TTC549 (cell line): ENCODE measurements around the gene IREB2.
A peak's percentile ranks its signal among the peaks of the same experiment; 100 is the strongest.
"Not testable (repeated sequence)": the region's sequence is repeated elsewhere in the genome, so short reads cannot be mapped to it uniquely, and the experiment has no call there.

Experiments
- FAIRE-seq: peaks from 2 replicates; lab custom pipeline; 2012; peaks lifted over from hg19 to GRCh38; lab: Jason Lieb, UNC

The IREB2 gene

DNA sequence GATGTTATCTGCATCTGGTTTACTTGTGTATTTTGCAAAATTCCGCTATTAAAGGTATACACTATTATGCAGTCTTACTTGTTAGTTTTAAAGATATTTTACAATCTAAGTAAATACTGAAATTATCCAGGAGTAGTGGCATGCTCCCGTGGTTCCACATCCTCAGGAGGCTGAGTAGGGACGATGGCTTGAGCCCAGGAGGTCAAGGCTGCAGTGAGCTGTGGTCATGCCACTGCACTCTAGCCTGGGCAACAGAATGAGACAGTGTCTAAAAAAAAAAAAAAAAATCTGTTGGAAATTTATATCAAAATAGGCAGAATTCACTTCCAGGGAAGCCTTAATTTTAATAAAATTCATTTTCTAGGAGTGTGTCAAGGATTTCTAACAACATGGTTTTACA, 41.6 kb downstream of the IREB2 start:
- no peak for FAIRE-seq

- no peak for FAIRE-seq
Measured at GRCh38 chr15:78481917-78482316, 43.9 kb downstream of the IREB2 start.

GRCh38 chr15:78492872-78493271, 54.9 kb downstream of the IREB2 start:
- no peak for FAIRE-seq

GRCh38 chr15:78501857-78502256, 63.8 kb downstream of the IREB2 start:
- no peak for FAIRE-seq

- no peak for FAIRE-seq
Measured at GRCh38 chr15:78502641-78503040, 64.6 kb downstream of the IREB2 start.

- FAIRE-seq, result peak; percentile 97
Measured at GRCh38 chr15:78506971-78507830, 69.2 kb downstream of the IREB2 start, which contains the start of gene HYKK. TSS of gene HYKK (plus strand) at chr15:78507577. CDS start at chr15:78513089, 5,512 bp downstream.

GRCh38 chr15:78507831-78508160, 69.8 kb downstream of the IREB2 start:
- FAIRE-seq, result no peak

- no peak for FAIRE-seq
Measured at GRCh38 chr15:78508272-78508671, 70.3 kb downstream of the IREB2 start.

DNA sequence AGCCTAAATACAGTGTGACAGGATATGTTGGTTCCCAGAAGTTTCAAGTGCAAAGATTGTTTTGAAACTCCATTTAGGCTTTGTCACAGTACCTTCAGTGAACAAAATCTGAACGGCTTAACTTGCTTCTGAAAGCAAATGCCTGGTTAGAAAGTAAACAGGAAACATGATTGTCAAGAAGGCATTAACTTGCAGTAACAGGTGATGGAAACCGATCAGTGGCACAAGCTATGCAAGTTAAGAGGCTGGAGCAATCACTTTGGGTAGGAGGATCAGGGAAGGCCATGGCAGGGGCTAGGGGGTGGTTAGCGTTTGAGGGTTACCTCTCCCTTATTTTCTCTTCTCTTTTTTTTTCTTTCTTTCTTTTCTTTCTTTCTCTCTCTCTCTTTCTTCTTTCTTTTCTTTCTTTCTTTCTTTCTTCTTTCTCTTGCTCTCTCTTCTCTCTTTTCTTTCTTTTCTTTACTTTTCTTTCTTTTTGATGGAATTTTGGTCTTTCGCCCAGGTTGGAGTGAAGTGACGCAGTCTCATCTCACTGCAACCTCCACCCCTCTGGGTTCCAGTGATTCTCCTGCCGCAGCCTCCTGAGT, 71.8 kb downstream of the IREB2 start:
- no peak for FAIRE-seq

- not testable (repeated sequence) for FAIRE-seq
Measured at GRCh38 chr15:78520035-78520434, 82.0 kb downstream of the IREB2 start.

DNA sequence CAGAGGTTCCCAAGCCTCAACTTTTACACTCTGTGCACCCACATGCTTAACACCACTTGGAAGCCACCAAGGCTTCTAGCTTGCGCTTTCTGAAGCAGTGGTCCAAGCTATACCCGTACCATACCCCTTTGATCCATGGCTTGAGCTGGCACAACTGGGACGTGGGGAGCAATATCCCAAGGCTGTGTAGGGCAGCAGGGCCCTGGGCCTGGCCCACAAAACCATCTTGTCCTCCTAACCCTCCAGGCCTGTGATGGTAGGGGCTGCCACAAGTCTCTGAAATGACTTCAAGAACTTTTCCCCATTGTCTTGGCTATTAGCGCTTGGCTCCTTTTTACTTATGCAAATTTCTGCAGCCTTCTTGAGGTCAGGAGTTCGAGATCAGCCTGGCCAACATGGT, 86.2 kb downstream of the IREB2 start:
- FAIRE-seq, result no peak

DNA sequence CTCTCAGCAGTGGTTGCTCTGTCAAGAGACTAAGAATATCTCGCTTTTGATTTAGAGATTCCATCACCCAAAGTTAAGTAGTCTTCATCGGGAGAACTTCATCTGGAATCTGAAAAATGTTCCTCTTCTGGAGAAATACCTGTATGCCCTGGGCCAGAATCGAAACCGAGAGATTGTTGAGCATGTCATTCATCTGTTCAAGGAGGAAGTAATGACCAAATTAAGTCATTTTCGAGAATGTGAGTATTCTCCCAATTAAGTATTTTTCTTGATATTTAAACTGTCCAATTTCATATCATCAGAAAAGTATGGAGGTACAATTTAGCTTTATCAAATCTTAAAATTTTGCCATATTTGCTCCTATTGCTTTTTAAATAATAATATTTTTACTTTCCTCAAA, 89.3 kb downstream of the IREB2 start:
- no peak for FAIRE-seq

DNA sequence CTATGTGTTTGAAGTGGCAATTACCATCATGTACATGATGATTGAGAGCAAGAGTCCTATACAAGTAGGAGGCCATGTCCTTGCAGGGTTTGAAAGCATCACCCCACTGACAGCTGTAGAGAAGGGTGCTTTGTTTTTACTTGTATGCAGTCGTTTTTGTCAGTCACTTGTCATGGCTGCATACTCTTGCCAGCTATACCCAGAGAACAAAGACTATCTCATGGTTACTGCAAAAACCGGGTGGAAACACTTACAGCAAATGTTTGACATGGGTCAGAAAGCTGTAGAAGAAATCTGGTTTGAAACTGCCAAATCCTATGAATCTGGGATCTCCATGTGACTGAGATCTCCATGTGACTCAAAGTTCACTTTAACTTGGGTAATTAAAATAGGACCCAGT, 95.3 kb downstream of the IREB2 start:
- no peak for FAIRE-seq

DNA sequence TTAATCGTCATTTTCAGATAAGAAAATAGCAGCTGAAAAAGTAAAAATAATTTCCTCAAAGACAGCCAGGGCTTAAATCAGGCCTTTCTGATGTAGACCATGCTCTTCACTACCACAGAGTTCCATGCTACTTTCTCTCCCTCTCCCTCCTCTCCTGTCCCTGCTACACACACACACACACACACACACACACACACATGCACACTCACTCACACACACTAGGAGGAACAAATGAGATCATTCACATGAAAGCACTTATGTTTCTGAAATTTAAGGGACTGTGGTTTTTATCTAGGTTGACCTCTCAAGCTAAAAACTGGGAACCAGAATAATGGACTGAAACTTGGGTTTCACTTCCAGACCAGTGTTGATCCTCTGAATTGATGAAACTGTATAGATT, 98.1 kb downstream of the IREB2 start:
- FAIRE-seq, result no peak

GRCh38 chr15:78537266-78537905, 99.4 kb downstream of the IREB2 start:
- FAIRE-seq, result no peak

DNA sequence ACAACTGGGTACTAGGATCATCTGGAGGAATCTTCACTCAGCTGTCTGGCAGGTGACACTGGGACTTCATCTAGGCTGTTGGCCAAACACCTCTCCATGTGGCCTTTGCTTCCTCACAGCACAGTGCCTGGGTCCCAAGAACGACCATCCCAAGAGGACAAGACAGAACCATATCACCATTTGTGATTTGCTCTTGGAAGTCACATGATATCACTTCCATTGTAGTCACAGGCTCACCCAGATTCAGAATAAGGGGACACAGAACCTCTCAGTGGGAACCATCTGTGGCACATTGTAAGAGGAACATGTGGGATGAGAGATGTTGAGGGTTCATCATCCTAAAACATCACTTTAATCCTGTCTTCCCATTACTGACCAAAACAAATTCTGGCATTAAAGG, 100.3 kb downstream of the IREB2 start:
- FAIRE-seq, result no peak

DNA sequence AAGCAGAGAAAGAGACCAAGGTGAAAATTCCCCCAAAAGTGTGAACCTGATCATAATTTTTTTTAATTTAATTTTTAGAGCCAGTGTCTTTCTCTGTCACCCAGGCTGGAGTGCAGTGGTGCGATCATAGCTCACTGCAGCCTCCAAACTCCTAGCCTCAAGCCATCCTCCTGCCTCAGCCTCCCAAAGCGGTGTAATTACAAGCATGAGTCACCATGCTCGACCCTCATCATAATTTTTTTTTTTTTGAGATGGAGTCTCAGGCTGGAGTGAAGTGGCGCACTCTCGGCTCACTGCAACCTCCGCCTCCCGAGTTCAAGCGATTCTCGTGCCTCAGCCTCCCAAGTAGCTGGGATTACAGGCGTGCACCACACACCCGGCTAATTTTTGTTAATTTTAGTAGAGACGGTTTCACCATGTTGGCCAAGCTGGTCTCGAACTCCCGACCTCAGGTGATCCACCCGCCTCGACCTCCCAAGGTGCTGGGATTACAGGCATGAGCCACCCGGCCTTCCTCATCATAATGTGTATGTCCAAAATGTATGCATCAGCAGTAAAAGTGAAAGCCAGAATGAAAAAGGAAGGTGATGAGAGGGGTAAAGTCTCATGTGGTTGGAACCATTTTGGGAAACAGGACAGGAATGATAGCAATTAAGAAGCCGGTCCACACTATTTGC, 101.6 kb downstream of the IREB2 start:
- not testable (repeated sequence) for FAIRE-seq

- FAIRE-seq, result no peak
Measured at GRCh38 chr15:78540141-78540870, 102.3 kb downstream of the IREB2 start, which contains the start of gene PSMA4. TSS of gene PSMA4 (plus strand) at chr15:78540444. CDS start at chr15:78541928, 1,484 bp downstream.

- no peak for FAIRE-seq
Measured at GRCh38 chr15:78540871-78541743, 103.1 kb downstream of the IREB2 start.

- no peak for FAIRE-seq
Measured at GRCh38 chr15:78541744-78542034, 103.7 kb downstream of the IREB2 start.

- FAIRE-seq, result no peak
Measured at GRCh38 chr15:78542647-78543046, 104.6 kb downstream of the IREB2 start.
